HuH-7 (cell line): ENCODE data around the gene C1orf167.
A peak's percentile ranks its signal among the peaks of the same experiment; 100 is the strongest.
"Not testable (repeated sequence)": the region's sequence is repeated elsewhere in the genome, so short reads cannot be mapped to it uniquely, and the experiment has no call there.

Source experiments
- DNase-seq: peaks from one replicate; pipeline ENCODE4 v3.0.0; 2011; ENCODE audit warnings: low spot score

The C1orf167 gene

DNA sequence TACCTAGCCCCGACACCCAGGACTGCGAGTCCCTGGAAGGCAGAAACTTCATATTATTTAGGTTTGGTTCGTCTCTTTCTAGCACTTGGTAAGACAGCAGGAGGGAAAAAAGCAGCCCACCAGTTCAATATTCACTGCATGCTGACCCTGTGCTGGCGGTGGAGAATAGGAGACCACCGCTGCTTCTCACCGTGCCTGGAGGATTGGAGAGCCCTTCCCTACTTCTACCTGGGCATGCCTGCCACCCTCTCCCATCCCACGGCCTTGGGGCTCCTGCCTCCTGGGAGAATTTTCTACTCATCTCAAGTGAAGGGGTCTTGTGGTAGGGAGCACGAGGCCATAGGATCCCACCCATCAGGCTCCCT, 38.4 kb downstream of the C1orf167 start:
- DNase-seq, result no peak

DNA sequence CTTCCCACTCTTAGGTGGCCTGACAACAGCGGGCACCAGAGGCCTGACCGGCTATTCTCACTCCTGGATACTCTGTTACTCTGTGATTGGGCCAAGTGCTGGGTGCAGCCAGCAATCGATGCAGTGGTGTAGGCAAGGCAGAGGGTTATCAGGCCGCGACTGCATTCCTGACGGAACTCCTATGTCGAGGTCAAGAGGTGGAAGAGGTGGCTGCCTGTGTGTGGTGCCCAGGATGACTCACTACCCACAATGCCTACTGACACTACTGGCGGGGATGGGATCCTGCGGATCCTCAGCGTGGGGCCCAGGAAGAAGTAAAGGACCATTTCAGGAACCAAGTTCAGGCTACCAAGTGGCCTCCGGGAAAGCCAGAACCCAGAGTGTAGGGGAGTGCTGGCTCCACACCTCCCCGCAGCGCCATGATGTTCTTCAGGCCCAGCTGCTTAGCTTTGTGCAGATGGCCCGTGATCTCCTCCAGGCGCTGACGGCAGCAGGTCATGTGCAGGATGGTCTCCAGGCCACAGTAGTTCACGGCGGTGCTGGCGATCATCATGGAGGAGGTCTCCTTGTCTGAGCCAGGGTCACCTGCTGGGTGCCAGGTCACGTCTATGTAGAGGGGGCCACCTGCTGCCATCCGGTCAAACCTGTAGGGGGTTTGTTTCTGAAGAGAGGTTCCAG, 38.9 kb downstream of the C1orf167 start:
- no peak for DNase-seq

DNA sequence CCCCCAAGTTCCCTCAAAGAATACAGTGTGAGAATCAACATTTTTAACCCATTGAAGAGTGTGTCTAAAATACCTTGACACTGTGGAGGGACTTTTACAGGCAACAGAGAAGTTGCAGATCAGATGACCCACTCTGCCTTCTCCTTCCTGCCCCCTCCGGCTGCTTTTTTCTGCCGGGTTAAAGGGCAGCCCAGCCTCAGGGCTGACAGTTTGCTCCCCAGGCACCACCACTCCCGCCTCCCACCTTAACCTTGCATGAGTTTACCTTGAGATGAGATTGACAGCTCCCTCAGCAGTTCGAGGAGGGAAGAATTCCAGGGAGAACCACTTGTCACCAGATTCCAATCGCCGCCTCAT, 40.6 kb downstream of the C1orf167 start:
- no peak for DNase-seq

DNA sequence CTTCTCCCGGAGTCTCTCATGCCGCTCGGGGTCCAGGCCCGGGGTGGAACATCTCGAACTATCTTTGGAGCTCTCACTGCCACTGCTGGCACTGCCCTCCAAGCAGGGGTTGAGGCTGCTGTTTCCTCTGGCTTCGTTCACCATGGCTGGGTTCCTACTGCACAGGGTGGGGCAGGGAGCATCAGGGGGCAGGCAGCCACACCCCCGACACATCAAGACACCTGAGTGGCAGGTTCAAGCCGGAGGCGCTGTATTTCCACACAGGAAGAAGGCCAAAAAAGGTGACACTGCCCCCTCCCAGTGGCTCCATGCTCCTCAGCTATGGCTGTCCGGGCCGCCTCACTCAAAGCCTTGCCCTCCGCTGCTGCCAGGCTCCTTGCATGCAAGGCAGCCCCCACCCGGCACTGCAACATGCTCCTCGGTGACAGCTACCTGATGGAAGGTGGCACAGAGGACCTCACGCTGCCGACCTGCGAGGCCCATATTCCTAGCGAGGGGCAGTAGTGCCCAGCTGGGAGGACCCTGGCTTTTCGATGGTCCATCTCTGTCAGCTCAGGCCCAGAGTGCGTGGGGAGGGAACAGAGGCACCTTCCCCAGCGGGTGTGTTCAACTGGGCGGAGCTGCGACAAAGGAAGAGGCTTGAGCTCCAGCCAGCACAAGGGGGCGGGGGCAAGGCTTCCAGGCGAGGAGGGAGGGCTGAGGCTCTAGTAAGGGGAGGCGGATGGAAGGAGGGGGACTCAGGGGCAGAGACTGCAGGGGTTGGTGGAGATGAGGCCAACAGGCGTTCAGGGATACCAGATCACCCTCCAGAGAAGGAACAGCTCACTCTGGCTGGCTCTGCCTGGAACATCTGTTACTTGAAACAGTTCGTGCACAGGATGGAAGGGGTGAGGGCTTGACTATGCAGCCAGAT, 41.2 kb downstream of the C1orf167 start:
- DNase-seq, result no peak

DNA sequence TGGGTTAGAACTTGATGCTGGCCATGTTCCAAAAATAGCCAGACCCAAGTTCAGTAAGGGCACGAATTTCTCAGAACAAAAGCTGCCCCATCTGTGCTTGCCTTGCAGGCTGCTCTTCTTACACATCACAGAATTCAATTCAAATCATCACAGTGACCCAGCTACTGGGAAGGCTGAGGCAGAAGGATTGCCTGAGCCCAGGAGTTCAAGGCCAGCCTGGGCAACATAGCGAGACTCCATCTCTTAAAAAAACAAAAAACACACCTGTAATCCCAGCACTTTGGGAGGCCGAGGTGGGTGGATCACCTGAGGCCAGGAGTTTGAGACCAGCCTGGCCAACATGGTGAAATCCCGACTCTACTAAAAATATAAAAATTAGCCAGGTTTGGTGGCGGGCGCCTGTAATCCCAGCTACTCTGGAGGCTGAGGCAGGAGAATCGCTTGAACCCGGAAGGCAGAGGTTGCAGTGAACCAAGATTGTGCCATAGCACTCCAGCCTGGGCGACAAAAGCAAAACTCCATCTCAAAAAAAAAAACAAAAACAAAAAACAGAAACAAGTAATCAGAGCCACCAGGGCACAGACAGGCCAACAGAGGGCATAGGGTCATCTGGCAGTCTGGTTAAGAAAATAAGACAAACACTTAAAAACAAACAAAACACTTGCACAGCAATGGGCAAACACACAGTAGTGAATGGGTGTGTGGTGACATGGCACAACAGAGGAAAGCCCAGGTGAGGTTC, 42.1 kb downstream of the C1orf167 start:
- not testable (repeated sequence) for DNase-seq

DNA sequence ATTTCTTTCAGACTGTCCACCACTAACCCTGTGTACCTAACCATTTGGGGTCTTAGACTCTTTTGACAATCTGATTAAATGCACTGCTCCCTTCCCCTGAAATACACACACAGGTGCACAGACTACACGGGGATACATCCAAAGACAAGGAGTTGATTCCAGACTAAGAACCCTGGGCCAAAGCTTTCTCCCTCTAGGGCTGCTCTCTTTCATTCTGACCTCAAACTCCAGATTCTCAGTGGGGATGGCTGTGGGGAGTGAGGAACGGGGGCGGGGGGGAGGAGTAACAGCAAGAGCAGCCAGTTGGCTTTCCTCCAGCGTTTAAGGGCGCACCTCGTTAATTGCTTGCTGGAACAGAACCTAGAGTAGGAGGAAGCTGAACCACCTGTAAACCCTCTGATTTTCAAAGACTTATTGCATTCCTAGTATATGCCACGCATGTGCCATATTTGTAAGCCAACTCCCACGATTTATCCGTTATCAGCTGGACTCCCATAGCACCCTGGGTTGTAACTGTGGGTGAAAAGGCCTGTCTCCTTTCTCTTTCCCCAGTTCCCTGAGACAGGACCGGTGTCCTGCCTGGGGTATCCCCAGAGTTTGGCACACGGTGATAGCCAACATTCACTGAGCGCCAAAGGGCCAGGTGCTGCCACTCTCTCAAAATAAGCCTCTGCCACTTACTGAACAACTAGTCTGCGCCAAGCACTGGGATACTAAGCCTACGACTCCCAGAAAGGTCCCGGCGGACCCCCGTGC, 42.9 kb downstream of the C1orf167 start:
- no peak for DNase-seq

DNA sequence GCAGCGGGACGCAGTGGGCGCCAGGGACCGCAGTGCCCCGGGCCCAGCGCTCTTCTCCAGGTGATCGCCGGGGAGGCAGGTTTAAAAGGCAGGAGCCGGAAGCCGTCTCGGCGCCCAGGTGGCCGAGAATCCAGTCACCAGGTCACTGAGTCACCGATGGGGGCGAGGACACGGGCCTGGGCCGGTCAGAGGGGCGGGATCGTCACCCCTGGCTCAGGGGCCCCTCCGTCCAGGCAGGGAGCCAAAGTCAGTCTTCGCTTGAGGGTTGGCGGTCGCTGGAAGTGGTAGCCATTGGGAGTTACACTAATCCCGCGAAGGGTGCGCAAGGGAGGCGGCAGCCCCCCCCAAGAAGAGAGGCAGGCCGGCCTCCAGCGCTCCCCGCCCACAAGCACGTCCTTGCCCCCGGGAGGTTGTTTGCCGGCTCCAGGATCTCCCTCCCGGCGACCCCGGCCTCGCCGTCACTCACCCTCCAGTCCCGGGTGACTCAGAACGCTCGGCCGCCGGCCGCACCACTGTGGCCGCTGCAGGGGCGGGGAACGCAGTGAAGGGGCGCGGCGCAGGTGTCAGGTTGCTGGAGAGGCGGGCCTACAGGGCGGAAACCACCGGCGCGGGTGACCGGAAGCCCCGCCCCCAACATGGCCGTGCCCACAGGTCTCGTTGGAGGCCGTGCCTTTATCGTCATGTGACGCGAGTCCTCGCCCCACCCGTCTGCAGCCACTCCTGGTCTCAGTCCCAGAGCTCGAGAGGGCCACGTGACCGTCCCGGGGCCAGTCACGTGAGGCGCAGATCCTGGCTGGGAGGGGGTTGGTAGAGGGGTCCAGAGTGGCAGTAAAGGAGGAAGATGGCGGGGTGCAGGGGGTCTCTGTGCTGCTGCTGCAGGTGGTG, 43.7 kb downstream of the C1orf167 start, which contains the start of the genes CLCN6 and MTHFR:
Gene CLCN6, plus strand, starts transcription at position 770 of the 885 bp plus-strand sequence. Its CDS starts 72 bp downstream, at position 842.
Gene MTHFR, minus strand, starts transcription at position 543 of the 885 bp plus-strand sequence. CDS start 2,848 bp downstream, outside the sequence.
- DNase-seq, result peak; percentile 98

DNA sequence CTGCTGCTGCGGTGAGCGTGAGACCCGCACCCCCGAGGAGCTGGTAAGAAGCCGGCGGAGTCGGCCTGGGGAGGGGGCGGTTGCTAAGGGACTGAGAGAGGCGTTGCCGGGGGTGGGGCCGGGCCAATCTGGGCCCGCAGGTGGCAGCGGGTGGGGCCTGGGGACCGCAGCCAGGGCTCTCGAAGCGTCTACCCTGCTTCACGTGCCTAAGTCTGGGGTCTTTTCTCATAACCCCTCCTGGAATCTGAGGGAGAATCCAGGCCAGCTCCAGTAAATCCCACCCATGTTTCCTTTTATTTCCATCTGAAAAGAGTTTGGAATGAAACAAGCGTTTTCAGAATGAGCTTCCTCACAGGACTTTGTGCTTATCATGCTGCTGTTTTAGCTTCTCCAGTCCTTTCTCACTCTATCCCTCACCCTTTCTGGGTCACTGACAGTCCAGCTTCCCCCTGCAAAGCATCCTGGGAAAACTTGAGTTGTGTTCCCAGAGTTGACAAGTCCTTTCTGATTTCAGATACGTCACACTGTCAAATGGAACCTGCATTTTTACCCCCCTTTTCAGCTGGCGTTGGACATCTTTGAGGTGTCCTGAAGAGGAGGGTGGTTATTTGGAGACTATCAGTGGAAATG, 44.4 kb downstream of the C1orf167 start:
- no peak for DNase-seq

DNA sequence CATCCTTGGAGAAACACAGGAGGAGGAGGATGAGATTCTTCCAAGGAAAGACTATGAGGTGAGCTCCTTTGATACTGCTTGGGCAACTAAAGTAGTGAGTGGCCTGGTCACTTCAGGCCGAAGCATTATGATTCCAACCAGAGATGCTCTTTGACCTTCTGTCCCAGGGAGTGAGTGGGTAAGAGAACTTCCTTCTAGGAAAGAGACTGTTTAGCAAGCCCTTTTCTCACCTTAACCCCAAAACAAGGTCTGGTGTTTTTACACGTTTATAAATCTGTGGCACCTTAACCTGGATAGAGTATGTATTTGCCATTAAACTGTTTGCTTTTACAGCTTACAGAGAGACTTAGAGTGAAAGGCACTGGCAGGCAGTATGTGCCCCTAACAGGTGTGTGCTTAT, 45.1 kb downstream of the C1orf167 start:
- no peak for DNase-seq

DNA sequence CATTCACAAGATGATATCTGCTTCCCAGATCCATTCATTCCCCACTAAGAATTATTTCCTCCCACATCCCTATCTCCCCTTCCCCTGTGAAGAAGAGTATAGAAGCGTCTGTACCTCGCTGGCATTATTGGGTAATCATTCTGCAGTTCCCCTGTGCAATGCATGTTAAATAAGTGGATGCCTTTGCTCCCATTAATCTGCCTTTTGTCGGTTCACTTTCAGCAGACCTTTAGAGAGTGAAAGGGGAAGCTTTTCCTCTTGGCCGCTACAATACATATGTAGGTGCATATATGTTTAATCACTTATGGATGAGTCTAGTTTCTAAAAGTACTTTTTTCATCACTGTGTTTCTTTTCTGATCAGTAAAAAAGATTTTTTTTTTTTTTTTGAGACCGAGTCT, 51.0 kb downstream of the C1orf167 start:
- no peak for DNase-seq

DNA sequence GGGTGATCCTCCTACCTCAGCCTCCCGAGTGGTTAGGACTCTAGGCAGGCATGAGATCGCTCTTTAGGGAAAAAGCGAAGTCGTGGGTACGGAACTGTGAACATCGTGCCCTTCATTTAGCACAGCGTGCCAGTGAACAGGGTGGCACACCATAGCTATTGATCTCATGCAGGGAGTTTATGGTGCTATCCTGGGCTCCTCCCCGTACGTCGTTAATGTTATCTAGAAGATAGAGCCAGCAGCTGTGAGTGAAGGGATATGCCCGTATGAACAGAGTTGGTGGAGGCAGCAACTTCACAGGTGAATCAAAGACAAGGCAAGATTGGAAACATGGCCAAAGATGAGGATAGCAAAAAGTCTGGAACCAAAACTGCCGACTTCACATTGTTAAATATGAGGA, 55.2 kb downstream of the C1orf167 start:
- no peak for DNase-seq

DNA sequence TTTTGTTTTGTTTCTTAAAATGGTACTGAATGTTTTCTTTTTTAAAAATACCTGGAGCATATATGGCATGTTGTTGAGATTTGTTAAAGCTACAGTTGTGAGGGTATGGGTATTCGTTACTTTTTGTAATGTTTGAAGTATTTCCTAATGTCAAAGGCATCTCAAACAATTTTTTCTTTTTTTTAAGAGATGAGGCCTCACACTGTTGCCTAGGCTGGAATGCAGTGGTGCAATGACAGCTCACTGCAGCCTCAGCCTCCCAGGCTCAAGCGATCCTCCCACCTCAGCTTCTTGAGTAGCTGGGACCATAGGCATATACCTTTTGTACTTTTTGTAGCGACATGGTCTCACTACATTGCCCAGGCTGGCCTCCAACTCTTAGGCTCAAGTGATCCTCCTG, 60.1 kb downstream of the C1orf167 start:
- DNase-seq, result no peak

DNA sequence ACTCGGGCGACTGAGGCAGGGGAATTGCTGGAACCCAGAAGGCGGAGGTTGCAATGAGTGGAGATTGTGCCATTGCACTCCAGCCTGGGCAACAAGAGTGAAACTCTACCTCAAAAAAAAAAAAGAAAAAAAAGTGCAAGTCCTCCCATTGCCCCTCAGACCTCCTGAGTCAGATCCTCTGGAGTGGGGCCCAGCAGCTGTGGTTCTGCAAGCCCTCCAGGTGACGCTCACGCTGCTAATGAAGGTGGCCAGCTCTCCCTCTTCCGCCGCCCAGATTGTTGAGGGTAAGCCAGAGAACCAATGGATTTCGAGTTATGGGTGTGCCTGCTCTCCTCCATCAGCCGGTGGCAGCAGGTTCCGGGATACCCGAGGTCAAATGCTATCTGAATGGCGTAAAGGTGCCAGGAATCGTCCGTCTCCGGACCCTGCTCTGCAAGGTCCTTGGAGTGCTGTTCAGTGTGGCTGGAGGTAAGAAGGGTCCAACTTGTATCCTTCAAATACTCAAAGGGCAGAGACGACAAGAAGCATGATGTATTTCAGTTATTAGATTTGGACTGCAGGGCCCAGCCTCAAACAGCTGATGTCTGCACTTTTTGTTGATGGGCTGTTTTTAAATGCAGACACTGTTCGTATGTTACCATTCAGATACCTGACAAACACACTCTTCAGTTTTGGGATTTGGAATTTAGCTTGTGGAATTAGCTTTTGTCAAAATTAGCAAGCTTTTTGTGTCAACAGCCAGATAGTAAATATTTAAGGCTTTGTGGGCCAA, 61.6 kb downstream of the C1orf167 start:
- DNase-seq, result no peak

DNA sequence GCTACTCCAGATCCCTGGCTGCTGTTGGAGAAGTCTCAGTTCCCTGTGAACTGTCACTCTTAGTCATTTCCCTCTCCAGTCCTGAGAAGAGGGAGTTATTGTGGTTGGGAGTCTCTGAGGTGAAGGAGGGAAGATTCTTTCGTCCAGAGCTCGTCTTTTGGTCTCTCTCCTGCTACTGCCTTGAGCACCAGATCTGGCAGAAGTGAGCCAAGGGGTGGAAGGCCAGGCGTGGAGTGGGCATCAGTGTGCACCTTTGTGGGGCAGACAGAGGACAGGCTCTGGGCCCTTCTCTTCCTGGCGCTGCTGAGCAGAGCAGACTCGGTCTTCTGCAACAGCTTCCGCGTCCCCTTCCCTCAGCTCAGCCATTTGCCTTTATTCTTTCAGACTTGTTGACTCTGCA, 63.1 kb downstream of the C1orf167 start:
- no peak for DNase-seq

DNA sequence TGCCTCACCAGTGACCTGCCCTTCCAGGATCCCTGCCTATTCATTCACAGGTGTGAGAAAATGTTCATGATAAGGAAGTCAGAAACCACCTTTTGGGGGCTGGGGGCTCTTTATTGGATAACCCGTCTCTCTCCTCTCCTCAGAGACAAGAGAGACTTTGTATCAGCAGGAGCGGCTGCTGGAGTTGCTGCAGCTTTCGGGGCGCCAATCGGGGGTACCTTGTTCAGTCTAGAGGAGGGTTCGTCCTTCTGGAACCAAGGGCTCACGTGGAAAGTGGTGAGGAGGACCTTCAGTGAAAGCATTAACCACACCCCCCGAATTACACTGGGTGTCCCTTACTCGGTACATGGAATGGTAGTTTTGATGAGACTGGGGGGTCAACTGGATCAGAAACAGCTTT, 65.0 kb downstream of the C1orf167 start:
- no peak for DNase-seq

DNA sequence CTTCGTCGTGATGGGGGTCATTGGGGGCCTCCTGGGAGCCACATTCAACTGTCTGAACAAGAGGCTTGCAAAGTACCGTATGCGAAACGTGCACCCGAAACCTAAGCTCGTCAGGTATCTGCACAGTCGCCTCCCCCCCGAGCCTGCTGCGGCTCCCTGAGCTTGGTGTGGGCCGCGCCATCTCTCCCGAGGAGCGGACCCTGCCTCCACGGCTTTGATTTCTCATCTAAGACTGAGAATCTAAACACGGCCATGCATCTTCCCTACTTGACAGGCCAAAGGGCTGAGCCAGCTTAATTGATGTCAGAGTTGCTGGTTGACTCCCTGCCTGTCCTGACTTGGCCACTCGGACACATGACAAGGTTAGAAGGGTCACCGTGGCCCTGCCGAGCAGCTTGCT, 66.5 kb downstream of the C1orf167 start:
- no peak for DNase-seq

DNA sequence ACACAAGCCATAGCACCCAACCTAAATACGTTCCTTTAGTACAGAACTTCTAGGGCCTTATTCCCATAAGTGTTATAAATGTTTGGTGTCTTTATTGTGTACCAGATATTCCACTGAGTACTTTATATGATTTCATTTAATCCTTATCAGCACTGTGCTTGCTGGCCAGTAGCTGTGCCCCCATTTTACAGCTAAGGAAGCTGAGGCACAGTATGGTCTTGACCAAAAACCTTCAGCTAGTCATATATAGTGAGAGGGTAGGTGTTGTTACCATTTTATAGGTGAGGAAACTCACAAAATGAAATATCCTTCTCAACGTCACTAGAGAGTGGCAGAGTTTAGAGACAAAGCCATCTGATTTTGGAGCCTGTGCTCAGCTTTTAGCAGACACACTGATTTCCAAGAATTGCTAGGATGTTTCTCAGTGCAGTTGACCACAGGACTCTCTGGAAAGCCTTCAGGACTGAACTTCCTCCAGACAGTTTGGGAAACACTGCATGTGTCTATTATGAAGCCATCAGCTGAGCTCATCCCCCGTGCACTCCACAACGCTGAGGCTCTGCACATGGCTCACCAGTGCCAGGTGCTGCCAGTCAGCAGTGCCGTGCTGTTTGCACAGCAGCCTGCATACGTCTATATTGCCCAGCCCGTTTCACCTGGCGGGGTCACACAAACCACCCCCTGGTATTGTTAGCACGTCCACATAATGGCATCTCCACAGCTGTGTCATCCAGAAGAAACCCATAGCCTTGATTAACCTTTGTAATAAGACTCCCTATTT, 70.1 kb downstream of the C1orf167 start:
- no peak for DNase-seq

DNA sequence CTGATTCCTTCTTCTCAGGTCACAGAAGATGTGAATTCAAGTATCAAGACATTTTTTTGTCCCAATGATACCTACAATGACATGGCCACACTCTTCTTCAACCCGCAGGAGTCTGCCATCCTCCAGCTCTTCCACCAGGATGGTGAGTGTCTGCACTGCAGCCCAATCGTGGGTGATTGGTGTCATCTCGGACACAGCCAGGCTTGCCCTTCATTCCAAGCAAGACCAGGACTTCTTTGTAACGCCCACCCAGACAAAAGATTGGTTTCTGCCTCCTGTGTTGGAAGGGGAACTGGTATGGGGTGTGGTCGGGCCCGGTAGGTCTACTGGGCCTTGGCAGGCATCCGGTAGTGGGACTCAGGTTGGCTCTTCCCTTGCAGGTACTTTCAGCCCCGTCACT, 71.5 kb downstream of the C1orf167 start:
- no peak for DNase-seq

DNA sequence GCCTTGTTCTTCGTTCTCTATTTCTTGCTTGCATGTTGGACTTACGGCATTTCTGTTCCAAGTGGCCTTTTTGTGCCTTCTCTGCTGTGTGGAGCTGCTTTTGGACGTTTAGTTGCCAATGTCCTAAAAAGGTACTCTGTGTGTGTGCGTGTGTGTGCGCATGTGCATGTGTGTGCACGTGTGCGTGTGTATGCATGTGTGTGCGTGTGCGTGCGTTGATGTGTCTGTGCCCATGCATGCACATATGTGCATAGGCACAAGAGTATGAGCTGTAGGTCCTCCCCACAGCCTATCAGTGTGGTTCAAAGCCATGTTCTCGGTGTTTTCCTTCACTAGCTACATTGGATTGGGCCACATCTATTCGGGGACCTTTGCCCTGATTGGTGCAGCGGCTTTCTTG, 71.9 kb downstream of the C1orf167 start:
- no peak for DNase-seq
